Measurements from ENCODE around the gene C12orf60. TPM values are rescaled to one million over a fixed set of nuclear protein-coding genes. Genes with fewer than 3 reads are reported as not detected.

The C12orf60 gene
- total RNA-seq, 1 experiment from 2014 or later: 3.5 TPM

GRCh38 chr12:14782756-14783155 lies 20.7 kb upstream of the C12orf60 start:
- POLR2A ChIA-PET: no interaction called here
- Histone ChIP-seq H3K9me3 (ENCODE audit: control insufficient read depth in 1 of 2, insufficient read depth in 1 of 2, low read depth in 1 of 2, low read length in 2 of 2) (no peaks in the 10 kb centered on the region), H3K4me1 (ENCODE audit: control insufficient read depth in 1 of 2, insufficient read depth in 2 of 2, low read length in 2 of 2) (no peaks in the 10 kb centered on the region), H4K20me1 (ENCODE audit: insufficient read depth) (no peaks in the 10 kb centered on the region), H2AFZ (ENCODE audit: low read depth, low read length, poor library complexity, severe bottlenecking) (no peak overlapping the region), H3K27me3 (ENCODE audit: insufficient read depth, low read length) (no peaks in the 10 kb centered on the region), H3K4me3 (replicated peaks in 1 of 2; ENCODE audit: low read depth in 1 of 2, low read length in 2 of 2) (no peak overlapping the region), H3K9me2 (ENCODE audit: insufficient read depth) (no peaks in the 10 kb centered on the region), H3K4me2 (ENCODE audit: low read length) (no peak overlapping the region), H3K27ac (ENCODE audit: low read depth, low read length) (no peak overlapping the region), H3K79me2 (ENCODE audit: insufficient read depth, low read length) (no peaks in the 10 kb centered on the region), H3K36me3 (ENCODE audit: control insufficient read depth in 1 of 2, insufficient read depth in 2 of 2, low read length in 2 of 2) (peaks cover 8 to 18% of the 10 kb centered on the region in 2 experiments; a peak in 3 of 4 replicates), H3K9ac (ENCODE audit: low read length) (no peak overlapping the region)
- CTCF ChIA-PET: interaction anchor here (1.1 kb wide), 1 partner anchor 27 kb away, joined by 3 read pairs; no protein-coding TSS in a partner anchor
- intact Hi-C loops (cut with micrococcal nuclease): no loop called here
- RAD21 ChIA-PET (ENCODE audit: low non-redundant PET in 1 of 2, low total read pairs in 2 of 2, uncharacterized antibody in 2 of 2, unreplicated experiment in 2 of 2): no interaction called here
- TF ChIP-seq MAX (IDR thresholded peaks at IDR 0.05) (no peak), POLR2A (IDR thresholded peaks at IDR 0.05; ENCODE audit: borderline replicate concordance, extremely low read depth, insufficient read depth, insufficient read length) (no peak), EZH2 (IDR thresholded peaks at IDR 0.05) (no peak), YY1 (IDR thresholded peaks at IDR 0.05; ENCODE audit: extremely low read depth, insufficient replicate concordance, low read depth, low read length) (no peak), JUND (IDR thresholded peaks at IDR 0.05) (no peak), CEBPB (IDR thresholded peaks at IDR 0.05; ENCODE audit: low read depth) (no peak), SRF (IDR thresholded peaks at IDR 0.05; ENCODE audit: low read depth) (no peak), CBX3 (IDR thresholded peaks at IDR 0.05; ENCODE audit: low read depth) (no peak), ZFX (IDR thresholded peaks at IDR 0.05) (no peak), ELF1 (IDR thresholded peaks at IDR 0.05; ENCODE audit: borderline replicate concordance, low read depth) (no peak), ZNF274 (IDR thresholded peaks at IDR 0.05; ENCODE audit: low read depth, low read length) (no peak), RAD21 (IDR thresholded peaks at IDR 0.05; ENCODE audit: low read depth) (no peak), EZH2phosphoT487 (IDR thresholded peaks at IDR 0.05; ENCODE audit: borderline replicate concordance) (no peak), SP1 (IDR thresholded peaks at IDR 0.05; ENCODE audit: low read depth) (no peak), EGR1 (IDR thresholded peaks at IDR 0.05; ENCODE audit: low read depth) (no peak)
- TF ChIP-seq, protein P1, sequence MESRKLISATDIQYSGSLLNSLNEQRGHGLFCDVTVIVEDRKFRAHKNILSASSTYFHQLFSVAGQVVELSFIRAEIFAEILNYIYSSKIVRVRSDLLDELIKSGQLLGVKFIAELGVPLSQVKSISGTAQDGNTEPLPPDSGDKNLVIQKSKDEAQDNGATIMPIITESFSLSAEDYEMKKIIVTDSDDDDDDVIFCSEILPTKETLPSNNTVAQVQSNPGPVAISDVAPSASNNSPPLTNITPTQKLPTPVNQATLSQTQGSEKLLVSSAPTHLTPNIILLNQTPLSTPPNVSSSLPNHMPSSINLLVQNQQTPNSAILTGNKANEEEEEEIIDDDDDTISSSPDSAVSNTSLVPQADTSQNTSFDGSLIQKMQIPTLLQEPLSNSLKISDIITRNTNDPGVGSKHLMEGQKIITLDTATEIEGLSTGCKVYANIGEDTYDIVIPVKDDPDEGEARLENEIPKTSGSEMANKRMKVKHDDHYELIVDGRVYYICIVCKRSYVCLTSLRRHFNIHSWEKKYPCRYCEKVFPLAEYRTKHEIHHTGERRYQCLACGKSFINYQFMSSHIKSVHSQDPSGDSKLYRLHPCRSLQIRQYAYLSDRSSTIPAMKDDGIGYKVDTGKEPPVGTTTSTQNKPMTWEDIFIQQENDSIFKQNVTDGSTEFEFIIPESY (IDR thresholded peaks at IDR 0.05; ENCODE audit: extremely low read depth, insufficient replicate concordance, low read length): no peak
- TF ChIP-seq, protein P2, sequence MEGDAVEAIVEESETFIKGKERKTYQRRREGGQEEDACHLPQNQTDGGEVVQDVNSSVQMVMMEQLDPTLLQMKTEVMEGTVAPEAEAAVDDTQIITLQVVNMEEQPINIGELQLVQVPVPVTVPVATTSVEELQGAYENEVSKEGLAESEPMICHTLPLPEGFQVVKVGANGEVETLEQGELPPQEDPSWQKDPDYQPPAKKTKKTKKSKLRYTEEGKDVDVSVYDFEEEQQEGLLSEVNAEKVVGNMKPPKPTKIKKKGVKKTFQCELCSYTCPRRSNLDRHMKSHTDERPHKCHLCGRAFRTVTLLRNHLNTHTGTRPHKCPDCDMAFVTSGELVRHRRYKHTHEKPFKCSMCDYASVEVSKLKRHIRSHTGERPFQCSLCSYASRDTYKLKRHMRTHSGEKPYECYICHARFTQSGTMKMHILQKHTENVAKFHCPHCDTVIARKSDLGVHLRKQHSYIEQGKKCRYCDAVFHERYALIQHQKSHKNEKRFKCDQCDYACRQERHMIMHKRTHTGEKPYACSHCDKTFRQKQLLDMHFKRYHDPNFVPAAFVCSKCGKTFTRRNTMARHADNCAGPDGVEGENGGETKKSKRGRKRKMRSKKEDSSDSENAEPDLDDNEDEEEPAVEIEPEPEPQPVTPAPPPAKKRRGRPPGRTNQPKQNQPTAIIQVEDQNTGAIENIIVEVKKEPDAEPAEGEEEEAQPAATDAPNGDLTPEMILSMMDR (IDR thresholded peaks at IDR 0.05 in 2 of 3, conservative IDR thresholded peaks at IDR 0.05 in 1 of 3; ENCODE audit: borderline replicate concordance in 1 of 3, insufficient read depth in 1 of 3, low read depth in 2 of 3, low read length in 2 of 3): no peak
- TF ChIP-seq, protein P3, sequence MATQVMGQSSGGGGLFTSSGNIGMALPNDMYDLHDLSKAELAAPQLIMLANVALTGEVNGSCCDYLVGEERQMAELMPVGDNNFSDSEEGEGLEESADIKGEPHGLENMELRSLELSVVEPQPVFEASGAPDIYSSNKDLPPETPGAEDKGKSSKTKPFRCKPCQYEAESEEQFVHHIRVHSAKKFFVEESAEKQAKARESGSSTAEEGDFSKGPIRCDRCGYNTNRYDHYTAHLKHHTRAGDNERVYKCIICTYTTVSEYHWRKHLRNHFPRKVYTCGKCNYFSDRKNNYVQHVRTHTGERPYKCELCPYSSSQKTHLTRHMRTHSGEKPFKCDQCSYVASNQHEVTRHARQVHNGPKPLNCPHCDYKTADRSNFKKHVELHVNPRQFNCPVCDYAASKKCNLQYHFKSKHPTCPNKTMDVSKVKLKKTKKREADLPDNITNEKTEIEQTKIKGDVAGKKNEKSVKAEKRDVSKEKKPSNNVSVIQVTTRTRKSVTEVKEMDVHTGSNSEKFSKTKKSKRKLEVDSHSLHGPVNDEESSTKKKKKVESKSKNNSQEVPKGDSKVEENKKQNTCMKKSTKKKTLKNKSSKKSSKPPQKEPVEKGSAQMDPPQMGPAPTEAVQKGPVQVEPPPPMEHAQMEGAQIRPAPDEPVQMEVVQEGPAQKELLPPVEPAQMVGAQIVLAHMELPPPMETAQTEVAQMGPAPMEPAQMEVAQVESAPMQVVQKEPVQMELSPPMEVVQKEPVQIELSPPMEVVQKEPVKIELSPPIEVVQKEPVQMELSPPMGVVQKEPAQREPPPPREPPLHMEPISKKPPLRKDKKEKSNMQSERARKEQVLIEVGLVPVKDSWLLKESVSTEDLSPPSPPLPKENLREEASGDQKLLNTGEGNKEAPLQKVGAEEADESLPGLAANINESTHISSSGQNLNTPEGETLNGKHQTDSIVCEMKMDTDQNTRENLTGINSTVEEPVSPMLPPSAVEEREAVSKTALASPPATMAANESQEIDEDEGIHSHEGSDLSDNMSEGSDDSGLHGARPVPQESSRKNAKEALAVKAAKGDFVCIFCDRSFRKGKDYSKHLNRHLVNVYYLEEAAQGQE (IDR thresholded peaks at IDR 0.05; ENCODE audit: low read depth): no peak
- TF ChIP-seq, protein P4, sequence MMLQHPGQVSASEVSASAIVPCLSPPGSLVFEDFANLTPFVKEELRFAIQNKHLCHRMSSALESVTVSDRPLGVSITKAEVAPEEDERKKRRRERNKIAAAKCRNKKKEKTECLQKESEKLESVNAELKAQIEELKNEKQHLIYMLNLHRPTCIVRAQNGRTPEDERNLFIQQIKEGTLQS (IDR thresholded peaks at IDR 0.05): no peak
- BruUV-seq (replicated peaks): no TSS peak
- no peak for ATAC-seq
- no peak for DNase-seq (ENCODE audit: low read depth, low spot score)
